HG03064 (cell line): ENCODE measurements around the gene TCEAL7.
A peak's percentile ranks its signal among the peaks of the same experiment; 100 is the strongest.
"Not testable (repeated sequence)": the region's sequence is repeated elsewhere in the genome, so short reads cannot be mapped to it uniquely, and the experiment has no call there.

Source experiments
- ATAC-seq: cut with Tn5 transposase; IDR thresholded peaks from one replicate; pipeline ENCODE4 v1.9.1; 2021; ENCODE audit warnings: low read depth; ENCODE audit not compliant: unreplicated experiment

Gene TCEAL7, protein sequence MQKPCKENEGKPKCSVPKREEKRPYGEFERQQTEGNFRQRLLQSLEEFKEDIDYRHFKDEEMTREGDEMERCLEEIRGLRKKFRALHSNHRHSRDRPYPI

DNA sequence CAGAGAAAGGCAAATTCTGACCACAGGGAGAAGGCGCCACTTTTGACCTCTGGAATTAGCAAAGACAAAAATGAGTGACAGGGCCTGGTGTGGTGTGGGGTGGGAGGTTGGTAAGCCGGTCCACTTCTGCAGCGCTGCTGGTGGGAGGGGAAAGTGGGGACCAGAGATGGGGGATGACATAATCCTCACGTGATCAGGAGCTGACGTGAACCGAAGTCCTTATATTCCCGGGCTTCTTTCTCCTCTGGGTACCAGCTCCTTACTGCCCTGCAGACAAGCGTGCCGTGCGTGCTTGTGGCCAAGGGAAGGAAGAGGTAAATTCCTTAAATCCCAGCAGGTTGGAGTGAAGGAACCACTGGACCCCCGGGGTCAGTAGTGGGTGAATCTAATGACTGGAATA, at the start of gene TCEAL7:
TCEAL7 (plus strand) TSS at position 249 of the 400 bp plus-strand sequence. CDS start 1,165 bp downstream, outside the sequence.
- ATAC-seq: no peak

DNA sequence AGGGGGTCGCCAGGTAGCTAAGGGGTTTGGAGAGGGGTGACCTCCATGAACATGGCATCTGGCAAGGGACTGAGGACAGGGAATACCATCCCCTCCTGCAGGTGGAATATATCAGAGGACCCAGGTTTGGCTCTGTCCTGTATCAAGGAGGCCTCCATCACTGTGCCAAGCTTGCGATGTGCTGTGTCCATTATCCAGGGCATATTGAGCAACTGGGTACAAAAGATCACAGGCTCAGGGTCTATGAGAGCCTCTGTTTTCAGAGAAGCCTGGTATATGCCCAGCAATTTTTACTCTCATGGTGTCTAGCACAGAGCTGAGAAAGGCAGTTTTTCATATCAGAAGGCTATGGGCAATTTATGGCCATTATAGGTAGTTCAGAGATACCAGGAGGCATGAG, 36.9 kb upstream of the TCEAL7 start:
- ATAC-seq: no peak

- ATAC-seq: no peak
These were observed 25.3 kb upstream of the TCEAL7 start for GRCh38 chrX:103304705-103305104.

DNA sequence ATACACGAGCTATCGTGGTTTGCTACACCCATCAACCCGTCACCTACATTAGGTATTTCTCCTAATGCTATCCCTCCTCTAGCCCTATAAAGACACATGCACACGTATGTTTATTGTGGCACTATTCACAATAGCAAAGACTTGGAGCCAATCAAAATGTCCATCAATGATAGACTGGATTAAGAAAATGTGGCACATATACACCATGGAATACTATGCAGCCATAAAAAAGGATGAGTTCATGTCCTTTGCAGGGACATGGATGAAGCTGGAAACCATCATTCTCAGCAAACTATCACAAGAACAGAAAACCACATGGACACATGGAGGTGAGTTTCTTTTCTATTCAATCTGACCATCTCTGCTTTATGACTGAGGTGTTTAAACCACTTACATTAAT, 24.4 kb upstream of the TCEAL7 start:
- ATAC-seq: not testable (repeated sequence)

GRCh38 chrX:103309860-103310554, 20.0 kb upstream of the TCEAL7 start:
- no peak for ATAC-seq

DNA sequence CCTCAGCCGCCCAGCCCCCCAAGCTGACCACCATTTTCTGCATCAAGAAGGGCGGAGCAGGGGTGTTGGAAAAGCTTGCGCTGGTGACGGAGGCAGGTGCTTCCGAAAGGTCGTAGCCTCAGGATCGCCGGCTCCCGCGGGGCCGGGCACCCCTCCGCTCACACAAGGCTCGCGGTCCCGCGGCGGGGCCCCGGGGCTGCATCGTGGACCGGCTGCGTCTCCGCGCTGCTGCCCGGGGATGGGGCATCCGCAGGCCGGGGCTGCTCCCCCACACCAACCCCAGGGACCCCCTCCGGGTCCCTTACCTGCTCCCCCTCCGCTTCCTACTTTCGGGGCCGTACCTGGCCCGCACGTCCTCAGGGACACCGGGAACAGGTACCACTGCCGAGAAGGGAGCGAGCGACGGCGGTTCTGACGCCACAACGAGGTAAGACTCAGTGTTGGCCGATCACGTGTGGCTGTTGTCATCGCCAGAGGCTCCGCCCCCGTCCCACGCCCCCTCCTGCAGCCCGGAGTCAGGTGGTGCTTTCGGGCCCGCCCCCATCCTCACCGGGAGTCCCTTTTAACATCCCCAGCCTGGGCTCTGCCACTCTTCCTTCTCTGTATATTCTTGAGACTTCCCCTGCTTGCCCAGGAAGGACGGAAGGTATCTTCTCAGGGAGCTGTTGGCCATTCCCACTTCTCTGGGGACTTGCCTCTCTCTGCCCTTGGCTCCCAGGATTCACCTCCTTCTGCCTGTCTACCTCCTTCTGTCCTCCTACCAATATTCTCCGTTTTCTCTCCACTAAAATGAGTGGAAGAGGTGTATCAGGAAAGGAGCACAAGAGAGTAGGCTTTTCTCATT, 19.3 kb upstream of the TCEAL7 start, which contains the start of gene BEX2:
BEX2 (minus strand) TSS at position 436 of the 844 bp plus-strand sequence. CDS start 1,014 bp downstream, outside the sequence.
- ATAC-seq: peak; percentile 81

GRCh38 chrX:103311399-103311780, 18.6 kb upstream of the TCEAL7 start:
- no peak for ATAC-seq

- no peak for ATAC-seq
These were observed 746 bp downstream of the TCEAL7 start for GRCh38 chrX:103330681-103331288.

DNA sequence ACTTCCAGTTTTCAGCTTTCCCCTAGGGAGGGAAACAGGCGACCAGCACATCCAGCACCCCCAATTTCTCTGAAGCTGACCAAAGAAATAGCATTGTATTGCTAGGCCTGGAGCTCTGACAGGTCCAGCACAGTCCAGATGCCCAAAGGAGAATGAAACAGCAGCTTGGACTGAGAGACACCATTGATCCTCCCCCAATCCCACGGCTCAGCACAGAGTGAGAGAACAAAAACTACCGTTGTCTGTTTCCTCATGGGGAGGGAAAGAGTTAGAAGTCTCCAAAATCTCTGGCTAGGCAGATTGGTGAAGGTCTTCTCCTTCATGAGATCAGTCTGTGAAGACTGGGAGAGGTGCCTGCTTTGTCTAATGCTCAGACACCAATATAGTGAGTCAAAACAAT, 8.6 kb downstream of the TCEAL7 start:
- ATAC-seq: no peak

- no peak for ATAC-seq
These were observed 13.1 kb downstream of the TCEAL7 start for GRCh38 chrX:103343105-103343504.

DNA sequence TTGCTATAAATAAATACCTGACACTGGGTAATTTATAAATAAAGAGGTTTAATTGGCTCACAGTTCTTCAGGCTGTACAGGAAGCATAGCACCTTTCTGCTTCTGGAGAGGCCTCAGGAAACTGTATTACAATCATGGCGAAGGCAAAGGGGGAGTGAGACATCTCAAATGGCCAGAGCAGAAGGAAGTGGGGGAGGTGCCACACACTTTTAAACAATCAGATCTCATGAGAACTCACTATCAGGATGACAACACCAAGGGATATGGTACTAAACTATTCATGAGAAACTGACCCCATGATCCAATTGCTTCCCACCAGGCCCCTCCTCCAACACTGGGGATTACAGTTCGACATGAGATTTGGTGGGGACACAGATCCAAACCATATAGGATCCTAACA, 14.6 kb downstream of the TCEAL7 start:
- no peak for ATAC-seq

DNA sequence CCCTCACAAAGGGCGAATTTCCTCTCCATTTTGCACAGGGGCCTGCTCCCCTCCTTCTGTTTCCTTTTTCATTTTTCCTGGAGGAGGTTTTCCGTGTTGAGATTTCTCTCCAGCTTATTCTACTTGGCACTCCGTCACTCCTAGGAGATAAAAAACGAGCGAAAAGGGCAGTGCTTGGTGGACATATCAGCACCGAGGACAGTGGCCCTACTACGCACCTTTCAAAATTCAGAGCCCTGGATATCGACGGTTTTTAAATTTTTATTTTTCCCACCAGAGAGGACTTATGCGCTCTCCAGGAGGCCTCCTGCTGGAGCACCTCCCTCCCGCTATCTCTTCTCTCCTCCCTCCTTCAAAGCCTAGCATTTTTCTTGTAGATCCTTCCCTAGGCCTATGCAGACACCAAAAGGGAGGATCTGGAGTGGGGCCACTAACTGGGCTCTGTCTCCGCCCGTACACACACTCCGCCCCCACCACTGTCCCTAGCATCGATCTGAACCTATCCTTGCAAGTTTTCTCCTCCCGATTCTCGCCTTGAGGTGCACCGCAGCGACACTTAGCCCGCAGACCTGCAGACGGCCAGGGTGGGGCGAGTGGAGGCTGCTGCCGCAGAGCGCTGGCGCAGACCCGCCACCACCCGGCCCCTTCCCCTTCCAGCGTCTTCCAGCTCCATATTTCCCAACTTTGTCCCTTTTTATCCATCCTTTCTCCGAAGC, 17.8 kb downstream of the TCEAL7 start:
- ATAC-seq: no peak

- no peak for ATAC-seq
These were observed 26.2 kb downstream of the TCEAL7 start, which contains the start of gene TCEAL9 for GRCh38 chrX:103356130-103356798. TSS of gene TCEAL9 (plus strand) at chrX:103356506. CDS start at chrX:103357685, 1,179 bp downstream.

DNA sequence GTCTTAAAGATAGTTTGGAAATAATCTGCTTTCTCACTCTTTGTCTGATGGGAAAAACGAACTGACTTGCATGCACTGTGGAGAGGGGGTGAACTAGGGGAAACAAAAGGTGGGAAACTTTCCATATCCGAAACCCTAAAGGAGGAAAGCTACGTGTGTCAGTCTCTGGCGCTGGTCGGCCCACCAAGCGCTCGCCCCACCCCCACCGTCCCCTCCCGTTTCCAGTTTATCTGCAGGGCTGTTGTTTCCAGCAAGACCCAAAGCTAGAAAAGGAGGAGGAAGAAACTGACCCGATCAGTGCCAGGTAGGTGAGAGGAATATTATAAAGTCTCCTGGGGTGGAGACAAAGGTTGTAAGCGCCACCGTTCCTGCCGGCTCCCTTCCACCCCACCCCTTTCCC, 26.8 kb downstream of the TCEAL7 start:
- ATAC-seq: no peak

DNA sequence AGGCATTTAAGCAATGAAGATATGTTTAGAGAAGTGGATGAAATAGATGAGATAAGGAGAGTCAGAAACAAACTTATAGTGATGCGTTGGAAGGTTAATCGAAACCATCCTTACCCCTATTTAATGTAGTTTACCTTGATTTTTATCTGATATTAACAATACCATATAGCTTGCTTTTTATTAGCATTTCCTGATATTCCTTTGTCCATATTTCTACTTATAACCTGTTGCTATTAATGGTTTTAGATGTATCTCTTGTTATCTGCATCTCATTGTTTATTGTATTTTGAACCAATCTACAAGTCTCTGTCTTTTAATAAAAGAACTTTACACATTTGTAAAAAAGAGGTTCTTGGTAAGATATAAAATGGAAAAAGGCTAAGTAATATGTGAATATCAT, 27.8 kb downstream of the TCEAL7 start:
- ATAC-seq: no peak

GRCh38 chrX:103359605-103360004, 29.6 kb downstream of the TCEAL7 start:
- not testable (repeated sequence) for ATAC-seq

DNA sequence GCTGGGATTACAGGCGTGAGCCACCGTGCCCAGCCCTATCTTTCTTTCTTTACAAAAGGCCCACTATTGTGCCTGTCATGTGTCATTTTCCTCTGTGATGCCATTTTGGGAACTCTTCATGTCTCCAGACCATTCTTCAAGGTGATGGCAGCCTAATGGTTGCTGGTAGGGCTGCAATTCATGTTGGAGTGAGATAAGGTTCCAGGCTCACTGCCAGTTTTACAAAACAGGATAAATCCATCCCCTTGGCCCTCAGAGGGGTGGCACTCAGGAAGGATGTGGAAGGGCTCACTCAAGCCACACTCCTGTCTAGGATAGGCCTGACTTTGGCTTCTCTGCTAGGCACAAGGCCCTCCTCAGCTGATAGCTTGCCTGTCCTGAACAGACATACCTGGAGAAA, 30.1 kb downstream of the TCEAL7 start:
- no peak for ATAC-seq

DNA sequence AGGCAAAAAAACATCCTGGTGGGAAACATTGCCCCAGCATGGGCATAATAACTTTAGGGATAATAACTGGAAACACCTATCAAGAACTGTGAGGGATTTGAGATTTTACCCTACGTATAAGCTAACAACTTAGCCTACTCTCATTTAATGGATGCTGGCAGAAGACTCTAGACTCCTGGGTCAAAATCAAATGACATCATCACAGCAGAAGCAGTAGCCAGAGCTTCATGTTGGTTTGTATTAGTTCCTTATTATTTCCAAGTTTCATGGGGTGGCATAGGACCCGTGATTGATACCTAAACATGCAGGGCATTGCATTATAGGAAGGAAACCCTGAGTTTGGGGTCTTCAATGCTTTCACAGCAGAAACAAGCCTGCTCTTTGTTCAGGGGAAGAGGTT, 30.9 kb downstream of the TCEAL7 start:
- ATAC-seq: no peak

DNA sequence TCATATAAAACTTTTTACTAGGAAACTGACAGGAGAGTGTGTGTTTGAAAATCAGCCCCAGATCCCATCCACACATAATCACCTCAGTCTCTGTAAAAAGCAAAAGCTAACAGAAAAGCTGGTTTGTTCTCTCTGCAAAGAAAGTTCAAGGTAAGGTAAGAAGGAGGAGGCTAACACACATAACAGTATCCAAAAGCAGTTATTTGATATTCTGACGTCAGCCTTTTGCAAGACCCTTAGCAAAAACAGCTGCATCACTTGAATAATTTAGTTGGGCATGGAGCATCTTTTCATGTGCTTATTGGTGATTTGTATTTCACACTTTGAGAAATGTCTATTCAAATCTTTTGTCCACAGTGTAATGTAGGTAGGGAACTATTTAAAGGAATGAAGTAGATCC, 31.8 kb downstream of the TCEAL7 start:
- no peak for ATAC-seq

DNA sequence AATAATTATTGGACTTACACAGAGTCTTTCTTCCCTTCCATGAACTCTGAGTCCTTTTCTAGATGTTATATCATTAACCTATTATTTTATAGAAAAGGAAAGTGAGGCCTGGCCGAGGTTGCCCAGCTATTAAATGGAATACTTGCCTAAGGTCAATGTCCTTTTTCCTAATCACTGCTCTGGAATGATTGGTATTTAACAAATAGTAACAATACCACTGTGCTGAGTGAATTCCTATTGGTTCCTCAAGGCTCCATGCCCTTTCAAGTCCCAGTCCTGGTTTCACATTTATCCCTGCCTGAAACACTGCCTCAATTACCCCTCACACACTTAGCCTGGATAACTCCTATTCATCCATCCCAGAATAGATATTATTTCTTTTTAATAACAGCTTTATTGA, 32.4 kb downstream of the TCEAL7 start:
- ATAC-seq: no peak
